HG03135 (cell line): ENCODE measurements around the gene ATP1A2.

Experiments
- ATAC-seq: cut with Tn5 transposase; IDR thresholded peaks from one replicate; pipeline ENCODE4 v1.9.1; 2021; ENCODE audit warnings: mild to moderate bottlenecking, moderate library complexity; ENCODE audit not compliant: unreplicated experiment

The ATP1A2 gene

DNA sequence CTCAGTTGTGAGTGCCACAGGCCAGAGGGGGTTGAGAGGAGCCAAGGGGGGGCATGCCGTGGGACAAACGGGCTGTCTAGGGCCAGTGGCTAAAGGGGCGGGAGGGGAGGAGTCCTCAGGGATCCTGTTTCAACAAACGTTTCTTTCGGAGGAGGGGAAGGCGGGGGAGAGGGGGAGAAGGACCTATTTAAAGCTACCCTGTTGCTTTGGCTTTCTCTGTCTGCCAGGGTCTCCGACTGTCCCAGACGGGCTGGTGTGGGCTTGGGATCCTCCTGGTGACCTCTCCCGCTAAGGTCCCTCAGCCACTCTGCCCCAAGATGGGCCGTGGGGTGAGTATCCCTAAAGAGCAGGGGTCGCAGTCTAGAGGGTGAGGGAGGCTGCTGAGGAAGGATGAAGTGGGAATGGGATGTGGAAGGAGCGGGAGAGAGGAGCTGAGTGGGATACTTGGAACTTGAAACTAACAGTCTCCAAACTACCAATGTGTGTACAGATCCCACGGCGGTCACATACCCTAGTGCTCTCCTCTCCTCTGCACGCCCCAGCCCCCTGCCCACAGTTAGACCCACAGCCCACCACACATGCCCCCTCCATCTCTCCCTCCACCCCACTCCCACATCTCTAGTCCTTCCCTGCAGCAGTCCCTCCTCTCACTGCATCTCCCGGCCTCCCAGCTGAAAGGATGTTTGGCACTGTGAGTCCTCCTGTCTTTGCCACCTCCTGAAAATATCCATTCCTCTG lies at the start of gene ATP1A2:
TSS of gene ATP1A2 (plus strand) at position 215 of the 738 bp plus-strand sequence. CDS start at position 318, 103 bp downstream.
- no peak for ATAC-seq

DNA sequence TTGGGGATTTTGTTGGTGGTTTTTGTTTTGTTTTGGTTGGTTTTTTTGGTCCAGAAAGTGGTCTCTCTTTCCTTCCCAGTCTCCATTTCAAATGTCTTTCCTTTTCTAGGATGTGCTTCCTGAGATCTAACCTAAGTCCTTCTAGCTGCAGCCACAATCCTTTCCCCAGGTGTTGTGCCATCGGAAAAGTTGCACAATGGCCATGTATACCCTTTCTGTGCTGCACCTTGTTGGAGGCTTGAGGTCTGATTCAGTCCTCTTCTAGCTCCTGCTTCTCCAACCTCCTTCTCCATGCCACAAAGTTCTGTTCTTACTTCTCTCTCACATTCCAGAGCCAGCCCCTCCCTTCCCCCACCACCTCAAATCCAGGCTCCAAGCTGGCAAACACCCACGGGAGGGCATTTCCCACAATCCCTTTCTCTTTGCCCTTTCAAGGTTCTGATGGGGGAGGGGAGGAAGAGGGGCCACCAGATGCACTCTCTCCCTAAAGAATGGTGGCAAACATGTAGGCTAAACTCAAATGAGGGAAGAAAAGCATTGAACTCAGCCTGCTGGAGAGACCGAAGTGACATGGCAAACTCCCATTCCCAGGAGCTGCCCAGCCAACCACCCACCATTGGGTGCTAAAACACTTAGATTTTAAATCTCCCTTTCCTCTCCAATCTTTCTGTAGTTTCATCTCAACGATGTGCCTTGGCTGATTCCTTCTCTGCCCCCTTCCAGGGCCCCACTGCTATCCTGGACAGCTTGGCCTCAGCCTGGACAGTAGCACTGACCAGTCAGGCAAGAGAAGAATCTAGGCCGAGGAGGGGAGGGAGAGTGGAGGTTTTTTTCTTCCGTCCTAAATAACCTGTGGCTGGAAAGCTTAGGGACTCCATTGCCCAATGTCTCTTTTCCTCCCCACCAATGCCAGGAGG lies 48.5 kb upstream of the ATP1A2 start:
- ATAC-seq: no peak

DNA sequence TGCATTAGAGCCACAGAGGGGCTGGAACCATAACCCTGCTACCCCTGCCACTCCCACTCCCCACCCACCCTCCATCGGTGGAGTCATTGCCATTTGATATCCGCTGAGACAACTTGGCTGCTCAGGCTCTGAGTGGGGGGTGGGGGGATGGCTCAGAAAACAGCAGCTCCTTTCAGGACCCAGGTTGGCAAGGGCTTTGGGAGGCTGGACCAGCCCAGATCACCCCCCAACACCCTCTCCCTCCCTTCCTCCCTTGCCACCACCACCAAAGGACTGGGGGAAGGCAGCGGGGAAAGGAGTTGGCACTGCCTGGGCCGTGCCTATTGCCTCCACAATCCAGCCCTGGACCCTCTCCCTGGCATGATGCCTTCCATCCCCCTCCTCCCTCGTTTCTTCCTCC lies 47.3 kb upstream of the ATP1A2 start:
- ATAC-seq: no peak

DNA sequence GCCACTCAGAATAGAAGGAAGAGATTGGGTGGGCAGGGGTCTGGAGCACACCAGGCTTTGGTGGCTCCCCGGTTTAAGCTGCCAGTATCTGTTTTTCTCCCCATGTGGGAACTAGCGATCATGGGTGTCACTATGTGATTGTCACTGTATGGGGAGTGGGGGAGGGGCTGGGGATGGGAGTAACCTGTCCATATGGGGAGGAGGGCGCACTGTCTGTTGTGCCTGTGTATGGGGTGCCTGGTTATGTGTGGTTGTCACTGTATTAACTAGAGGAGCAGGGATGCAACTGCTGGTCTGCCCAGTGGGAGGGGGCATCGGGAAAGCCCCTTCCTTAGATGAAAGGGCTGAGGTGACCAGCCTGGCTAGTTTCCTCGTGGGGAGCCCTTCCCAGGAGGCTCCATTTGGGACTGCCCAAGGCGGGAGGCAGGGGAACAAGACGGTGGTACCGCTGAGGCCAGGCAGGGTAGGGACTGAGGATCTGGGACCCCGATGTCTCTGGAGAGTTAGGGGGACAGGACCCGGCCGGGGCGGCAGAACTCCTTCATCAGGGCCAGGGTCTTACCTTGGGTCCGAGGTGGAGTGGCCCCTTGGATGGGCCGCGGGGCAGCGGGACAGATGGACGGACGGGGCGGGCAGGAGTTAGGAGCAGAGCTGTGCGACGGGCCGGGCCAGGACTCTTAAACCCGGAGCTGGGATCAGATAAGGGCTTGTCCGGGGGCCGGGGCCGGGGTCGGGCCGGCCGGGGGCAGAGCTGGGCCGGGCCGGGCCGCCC lies 45.9 kb upstream of the ATP1A2 start, which contains the start of gene KCNJ10:
TSS of gene KCNJ10 (minus strand) at position 701 of the 772 bp plus-strand sequence. CDS start 27,628 bp downstream, outside the sequence.
- no peak for ATAC-seq

DNA sequence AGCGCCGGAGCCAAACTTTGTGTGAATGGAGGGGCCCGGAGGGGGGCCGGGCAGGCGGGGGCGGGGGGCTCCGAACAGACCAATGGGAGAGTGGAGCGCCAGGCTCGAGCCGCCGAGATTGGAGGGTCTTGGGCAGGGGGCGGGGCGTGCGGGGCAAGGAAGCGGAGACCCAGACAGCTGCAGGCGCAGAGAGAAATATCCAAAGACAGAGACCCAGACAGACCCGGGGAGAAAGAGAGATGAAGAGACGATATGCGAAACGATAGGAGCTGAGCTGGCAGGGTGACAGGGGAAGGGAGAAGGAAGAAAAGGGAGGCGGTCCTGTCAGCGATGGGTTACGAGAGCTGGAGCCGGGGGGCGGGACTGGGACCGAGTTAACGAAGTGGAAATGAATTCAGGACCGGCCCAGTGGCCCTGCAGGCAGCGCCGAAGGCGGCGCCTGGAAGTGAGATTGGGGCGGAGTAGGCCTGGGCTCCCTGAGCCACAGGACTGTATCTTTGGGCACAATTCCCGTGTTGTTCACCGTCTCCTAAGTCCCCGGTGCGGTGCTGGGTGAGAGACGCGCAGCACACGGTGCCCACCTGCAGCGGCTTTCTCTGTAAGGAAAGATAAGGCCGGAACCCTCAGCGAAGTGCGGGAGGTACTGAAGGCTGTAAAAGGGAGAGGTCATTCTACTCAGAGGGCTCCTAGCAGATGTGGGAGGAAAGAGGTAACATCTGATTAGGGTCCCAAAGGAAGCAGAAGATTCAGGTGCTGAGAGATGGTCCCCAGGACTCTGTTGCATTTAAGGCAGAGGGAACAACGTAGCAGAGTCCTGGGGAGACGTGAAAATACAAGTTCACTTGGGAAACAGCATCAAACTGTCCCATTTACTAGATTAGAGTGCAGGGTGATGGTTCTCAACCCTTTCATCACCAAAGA lies 45.1 kb upstream of the ATP1A2 start:
- no peak for ATAC-seq

DNA sequence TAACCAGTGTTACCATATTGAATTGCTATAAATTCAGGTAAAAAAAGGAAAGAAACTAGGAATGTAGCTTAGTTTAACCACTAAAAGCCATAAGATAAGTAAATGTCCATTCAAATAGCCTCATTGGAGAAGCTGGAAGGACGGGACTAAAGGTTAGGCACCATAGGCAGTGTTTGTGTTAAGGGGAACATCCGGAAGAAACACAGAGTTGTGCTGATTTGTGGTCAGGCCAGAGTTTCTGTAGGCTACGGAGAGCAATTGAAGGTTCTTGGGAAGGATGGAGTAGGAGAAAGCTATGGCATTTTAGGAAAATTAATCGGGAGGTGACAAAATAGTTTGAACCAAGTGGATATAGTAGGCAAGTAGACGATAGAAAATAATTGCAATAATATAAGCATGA lies 44.3 kb upstream of the ATP1A2 start:
- ATAC-seq: no peak

DNA sequence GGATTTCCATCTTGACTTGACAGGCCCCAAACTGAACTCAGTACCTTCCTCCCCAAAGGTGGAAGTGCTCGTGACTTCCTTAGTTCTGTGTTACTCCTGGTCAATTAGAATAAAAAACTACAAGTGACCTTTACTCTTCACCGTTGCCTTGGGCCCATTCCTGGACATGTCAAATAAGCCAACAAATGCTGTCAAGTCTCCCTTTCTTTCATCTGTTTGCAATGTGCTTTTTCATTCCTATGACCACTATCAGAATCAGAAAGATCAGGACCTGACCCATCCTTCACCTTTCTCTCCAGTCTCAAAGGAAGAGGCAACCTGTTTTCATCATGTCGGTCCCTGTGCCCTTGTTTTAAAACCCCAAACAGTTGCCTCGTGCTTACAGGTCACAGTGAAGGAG lies 40.7 kb upstream of the ATP1A2 start:
- no peak for ATAC-seq

DNA sequence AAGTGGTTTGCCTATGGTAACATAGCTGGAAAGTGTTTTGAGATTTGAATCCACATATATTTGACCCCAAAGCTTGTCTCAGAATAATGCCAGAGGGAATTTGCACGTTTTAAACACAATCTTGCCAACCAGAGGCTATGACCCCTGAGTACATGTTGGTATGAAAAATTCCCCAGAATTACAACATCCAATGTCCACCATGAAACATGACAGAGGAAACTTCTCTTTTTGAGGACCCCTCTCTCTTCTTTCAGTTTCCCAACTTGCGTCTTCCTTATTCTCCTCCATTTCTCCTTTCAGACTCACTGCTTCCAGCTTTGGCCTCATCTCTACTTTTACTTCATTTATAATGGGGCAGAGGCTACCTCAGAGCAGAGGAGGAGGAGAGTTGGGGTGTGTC lies 39.7 kb upstream of the ATP1A2 start:
- ATAC-seq: no peak

DNA sequence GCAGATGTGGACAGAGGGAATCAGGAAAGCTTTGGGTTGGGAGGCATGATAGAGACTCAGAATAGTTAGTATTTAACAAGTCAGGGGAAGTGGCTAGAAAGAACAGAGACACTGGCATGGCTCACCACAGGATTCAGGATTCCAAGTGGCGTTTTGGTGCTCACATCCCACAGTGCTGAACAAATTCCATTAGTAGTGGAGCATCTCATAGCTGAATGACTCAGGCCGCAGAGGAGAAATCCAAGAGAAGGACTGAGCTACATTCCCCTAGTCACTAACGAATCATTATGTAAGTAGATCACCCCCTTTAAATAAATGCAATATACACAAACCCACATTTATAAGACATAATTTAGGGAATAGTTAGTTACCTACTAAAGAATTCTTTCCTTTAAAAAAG lies 39.3 kb upstream of the ATP1A2 start:
- ATAC-seq: no peak

DNA sequence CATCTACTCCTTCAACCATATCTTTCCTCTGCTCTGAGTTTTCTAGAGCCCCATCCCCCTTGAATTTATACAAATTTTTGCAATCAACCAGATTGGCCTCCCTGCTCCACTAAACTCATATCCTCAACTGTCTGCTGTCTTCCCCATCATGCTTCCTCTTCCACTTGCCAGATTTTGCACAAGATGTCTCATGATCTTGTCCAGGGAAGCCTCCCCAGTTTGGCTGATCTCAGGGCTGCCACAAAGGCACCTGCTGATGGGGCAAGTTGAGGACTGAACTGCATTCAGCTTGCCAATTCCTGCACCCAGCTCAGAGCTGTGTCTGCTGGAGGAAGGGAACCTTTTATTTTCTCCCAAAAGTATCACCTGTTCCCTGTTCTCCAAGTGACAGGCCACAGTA lies 38.1 kb upstream of the ATP1A2 start:
- ATAC-seq: no peak

DNA sequence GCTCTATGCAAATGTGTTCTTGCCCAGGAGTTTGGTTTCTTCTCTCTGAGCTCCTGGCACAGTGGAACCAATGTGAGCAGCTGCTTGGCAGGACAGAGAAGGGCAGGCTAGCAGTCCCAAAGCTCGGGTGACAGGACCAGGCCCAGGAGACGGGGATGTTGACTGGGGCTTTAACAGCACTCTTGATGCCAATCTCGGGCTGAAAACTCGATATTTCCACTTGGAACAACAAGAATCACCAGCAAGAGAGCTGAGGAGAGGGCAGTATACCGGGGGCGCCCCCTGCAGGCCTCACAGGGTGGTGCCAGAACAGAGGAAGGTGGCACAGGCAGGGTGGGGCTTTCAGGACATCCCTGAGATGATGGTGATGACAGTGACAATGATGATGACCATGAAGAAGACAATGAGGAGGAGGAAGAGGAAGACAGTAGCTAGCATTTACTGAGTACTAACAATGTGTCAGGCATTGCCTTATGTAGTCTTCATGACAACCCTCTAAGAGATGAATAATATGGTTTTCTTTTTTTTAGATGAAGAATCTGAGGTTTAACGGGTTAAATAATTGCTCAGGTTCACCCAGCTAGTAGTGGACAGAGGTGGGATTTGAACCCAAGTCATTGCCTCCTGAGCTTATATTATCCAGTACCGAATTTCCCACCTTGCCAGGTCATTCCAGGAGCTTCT lies 36.9 kb upstream of the ATP1A2 start:
- ATAC-seq: peak; percentile 76

DNA sequence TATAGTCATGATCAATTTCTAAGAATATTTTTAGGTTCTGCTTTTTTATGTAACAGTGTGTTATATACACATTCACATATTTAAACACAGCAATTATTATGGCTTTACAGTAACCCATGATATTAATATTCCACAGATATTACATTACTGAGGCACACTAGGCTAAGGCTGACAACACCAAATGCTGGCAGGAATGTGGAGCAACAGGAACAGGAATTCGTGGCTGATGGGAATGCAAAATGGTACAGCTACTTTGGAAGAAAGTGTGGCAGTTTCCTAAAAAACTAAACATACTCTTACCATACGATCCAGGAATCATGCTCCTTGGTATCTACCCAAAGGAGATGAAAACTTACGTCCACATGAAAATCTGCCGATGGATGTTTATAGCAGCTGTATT lies 36.1 kb upstream of the ATP1A2 start:
- ATAC-seq: no peak

DNA sequence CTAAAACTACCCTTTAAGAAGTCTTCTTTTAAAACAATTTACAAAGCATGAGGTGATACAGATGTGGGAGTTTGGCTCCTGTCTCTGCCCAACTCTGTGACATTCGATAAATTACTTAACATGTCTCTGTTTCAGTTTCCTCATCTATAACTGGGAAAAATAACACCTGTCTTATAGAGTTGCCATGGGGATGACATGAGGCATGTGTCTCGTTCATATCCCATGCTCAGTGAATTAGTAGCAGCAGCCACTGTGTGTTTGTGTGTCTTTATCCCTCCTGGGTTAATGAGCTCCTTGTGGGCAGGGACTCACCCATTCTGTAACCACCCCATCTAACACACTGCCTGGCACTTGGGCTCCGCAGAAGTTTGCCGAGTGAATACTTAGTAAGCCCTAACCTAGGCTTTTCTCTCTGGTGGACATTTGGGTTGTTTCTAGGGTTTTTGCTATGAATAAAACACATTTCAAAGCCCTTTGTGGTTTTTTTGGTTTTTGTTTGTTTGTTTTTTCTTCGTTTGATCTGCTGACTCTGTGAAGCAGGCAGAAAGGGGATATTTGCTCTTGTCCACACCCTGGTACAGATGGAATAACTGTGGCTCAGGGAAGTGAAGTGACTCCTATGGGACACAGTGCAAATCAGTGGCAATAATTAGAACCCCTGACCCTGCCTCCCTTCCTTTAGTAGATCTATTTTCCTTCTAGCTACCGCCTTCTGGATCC lies 35.0 kb upstream of the ATP1A2 start:
- no peak for ATAC-seq

DNA sequence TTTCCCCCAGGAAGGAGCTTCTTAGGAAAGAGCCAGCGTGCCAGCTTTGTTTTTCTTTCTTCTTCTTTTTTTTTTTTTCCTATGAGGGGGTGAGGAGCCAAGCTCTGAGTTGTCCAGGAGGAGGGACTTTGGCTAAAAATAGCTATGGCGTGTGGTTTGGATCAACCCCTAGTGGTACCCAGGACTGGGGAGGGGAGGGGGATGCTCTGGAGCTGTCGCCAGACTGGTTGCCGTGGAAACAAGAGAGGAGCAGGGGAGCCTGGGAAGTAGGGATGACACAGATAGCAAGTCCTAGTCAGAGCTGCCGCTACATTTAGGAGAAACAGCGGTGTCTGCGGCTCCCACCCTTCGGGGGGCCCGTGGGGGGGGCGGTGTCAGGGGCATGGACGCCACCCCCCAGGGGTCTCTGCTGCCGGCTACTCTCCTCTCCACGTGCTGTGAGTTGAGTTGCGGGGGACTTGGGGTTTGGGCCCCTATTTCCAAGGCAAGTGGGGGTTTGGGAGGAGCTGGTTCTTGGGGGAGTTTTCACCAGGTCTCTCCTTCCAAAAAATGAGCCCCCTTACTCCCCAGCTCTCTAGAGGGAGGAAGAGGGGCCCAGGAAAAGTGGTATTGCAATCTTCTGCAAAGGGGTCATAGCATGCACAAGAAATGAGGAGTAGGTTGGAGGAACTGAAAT lies 34.2 kb upstream of the ATP1A2 start, which contains the start of gene KCNJ9:
TSS of gene KCNJ9 (plus strand) at position 278 of the 676 bp plus-strand sequence. CDS start 2,493 bp downstream, outside the sequence.
- ATAC-seq: no peak

DNA sequence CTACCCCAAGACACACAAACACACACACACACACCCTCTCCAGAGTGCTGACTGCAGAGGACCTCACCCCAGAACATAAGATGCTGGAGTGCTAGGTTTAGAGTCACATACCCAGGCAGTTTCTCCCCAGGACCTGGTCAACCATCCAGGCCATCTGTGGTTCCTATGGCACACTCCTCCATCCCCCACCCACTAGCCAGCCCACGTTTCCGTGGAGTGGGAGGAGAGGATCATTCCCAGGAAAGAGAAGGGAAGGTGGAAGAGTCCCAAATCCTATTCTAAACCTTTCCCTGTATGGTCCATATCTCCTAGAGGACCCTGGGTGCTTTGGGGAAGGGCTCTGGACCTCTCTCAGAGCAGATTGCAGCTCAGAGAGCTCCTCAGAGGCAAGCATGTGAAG lies 33.1 kb upstream of the ATP1A2 start:
- ATAC-seq: no peak

DNA sequence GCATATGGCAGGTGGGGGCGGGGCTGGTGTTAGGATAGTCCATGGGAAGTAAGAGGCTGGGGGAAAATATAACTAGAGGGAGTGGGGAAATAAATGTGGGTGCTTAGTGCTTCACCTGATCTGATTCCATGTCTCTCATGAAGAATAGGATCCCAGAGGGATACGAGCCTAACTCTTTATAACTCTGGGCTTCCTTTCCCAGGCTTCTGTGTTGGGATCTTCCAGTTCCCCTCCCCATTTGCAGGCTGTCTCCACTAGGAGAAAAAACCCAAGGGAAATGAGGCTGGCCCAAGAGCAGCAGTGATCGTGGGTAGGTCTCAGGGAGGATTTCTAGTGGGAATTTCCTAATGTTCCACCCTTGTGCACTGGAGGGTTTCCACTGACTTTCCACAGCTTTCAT lies 32.6 kb upstream of the ATP1A2 start:
- ATAC-seq: no peak

DNA sequence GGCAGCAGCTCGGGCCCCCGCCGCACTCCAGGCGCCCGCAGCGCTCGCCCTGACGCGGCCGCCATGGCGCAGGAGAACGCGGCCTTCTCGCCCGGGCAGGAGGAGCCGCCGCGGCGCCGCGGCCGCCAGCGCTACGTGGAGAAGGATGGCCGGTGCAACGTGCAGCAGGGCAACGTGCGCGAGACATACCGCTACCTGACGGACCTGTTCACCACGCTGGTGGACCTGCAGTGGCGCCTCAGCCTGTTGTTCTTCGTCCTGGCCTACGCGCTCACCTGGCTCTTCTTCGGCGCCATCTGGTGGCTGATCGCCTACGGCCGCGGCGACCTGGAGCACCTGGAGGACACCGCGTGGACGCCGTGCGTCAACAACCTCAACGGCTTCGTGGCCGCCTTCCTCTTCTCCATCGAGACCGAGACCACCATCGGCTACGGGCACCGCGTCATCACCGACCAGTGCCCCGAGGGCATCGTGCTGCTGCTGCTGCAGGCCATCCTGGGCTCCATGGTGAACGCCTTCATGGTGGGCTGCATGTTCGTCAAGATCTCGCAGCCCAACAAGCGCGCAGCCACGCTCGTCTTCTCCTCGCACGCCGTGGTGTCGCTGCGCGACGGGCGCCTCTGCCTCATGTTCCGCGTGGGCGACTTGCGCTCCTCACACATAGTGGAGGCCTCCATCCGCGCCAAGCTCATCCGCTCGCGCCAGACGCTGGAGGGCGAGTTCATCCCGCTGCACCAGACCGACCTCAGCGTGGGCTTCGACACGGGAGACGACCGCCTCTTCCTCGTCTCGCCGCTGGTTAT lies 31.4 kb upstream of the ATP1A2 start:
- ATAC-seq: peak; percentile 72
